ENCODE measurements around the gene DOLPP1.

The DOLPP1 gene

DNA sequence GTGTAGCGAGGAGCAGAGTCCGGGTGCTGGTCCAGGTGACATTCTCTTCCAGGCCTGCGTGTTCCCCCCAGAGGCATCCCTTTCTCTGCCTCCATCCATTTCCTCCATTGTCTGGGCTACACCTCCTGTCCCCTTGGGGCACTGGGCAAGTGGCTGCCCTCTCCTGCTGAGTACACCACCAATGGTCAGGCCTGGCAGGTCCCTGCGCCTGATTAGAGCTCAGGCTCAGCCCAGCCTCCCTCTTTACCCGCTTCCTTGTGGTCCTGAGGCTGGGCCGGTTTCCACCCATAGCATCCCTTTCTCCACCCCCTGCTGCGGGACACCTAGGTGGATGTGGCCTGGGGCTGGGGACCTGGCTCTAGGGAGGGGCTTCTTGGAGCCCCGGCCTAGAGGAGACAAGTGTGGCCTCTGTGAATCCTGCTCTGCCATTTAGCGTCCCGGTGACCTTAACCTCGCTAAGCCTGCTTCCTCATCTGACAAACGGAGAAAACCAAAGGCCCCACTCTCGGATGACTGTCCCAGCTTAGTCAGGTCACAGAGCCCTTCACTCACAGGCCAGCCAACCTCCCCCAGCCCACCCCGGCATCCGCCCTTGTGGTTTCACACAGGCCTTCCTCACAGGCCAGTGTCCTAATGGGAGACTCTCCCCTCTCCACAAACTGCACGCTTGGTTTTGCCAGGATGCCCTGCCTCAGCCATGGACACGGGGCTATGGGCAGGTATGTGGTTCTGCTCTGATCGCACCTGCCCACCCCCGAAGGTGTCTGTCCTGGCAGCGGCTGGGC lies 12.9 kb downstream of the DOLPP1 start:
- TF ChIP-seq, protein P1, sequence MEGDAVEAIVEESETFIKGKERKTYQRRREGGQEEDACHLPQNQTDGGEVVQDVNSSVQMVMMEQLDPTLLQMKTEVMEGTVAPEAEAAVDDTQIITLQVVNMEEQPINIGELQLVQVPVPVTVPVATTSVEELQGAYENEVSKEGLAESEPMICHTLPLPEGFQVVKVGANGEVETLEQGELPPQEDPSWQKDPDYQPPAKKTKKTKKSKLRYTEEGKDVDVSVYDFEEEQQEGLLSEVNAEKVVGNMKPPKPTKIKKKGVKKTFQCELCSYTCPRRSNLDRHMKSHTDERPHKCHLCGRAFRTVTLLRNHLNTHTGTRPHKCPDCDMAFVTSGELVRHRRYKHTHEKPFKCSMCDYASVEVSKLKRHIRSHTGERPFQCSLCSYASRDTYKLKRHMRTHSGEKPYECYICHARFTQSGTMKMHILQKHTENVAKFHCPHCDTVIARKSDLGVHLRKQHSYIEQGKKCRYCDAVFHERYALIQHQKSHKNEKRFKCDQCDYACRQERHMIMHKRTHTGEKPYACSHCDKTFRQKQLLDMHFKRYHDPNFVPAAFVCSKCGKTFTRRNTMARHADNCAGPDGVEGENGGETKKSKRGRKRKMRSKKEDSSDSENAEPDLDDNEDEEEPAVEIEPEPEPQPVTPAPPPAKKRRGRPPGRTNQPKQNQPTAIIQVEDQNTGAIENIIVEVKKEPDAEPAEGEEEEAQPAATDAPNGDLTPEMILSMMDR (IDR thresholded peaks at IDR 0.05; ENCODE audit: insufficient read depth, low read depth, low read length, missing control alignments): no peak
- DNase-seq (ENCODE audit: low read depth): no peak
- no peak overlapping the region for H3K4me3 ChIP-seq (ENCODE audit: low read depth, low read length)

DNA sequence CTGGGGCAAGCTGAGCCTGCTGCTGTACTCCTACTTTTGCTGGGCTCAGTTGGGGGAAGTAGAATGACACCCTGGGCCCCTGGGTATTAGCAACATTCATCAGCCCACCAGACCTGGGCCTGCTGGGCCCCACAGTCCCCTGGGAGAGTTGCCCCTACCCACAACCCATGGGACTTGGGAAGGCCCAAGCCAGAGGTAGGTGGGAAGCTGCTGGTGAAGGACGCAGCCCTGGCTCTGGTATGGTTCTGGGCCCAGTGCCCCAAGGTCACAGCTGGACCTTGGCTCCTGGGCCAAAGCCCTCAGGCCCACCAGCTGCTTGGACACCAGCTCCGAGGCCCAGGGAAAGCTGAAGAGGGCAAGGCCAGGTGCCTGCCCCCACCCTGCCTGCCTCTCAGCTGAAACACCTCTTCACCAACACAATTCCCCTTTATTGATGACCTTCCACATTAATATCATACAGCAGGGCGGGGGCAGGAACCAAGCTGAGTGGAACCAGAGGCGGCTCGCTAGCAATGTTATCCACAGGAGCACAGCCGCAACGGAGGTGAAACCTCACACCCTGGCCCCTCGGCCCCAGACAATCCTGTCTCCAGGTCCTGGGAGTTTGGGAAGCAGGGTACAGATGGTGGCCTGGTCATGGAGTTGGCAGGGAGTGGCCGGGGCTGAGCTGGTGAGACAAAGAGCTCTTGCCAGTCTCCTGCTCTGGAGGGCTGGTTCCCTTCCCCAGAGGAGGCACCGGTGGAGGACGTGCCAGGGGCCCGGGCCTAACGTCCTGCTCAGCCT lies 13.7 kb downstream of the DOLPP1 start:
- DNase-seq (ENCODE audit: low read depth): no peak
- TF ChIP-seq, protein P1 (IDR thresholded peaks at IDR 0.05; ENCODE audit: insufficient read depth, low read depth, low read length, missing control alignments): no peak
- H3K4me3 ChIP-seq (ENCODE audit: low read depth, low read length): no peak overlapping the region

DNA sequence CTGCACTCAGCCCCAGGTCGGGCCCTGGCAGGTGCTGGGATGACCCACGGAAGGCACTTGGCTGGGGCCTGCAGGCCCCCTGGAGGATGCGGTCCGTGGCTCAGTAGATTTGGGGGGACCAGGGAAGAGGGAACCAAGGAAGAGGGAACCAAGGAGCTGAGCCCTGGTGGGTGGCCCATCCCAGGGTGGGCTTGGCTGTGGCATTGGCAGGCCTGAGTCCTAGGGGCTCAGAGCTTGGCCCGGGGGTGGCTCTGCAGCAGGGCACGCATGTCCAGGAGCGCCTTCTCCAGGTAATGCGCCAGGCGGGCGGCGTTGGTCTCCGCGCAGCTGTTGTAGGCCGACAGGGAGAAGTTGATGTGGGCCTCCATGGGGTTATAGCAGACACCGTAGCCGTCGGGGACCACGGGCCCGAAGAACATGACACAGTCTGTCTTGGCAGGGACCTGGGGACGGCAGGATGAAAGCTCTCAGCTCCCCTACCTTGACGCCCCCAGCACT lies 14.3 kb downstream of the DOLPP1 start:
- no peak overlapping the region for H3K4me3 ChIP-seq (ENCODE audit: low read depth, low read length)
- DNase-seq (ENCODE audit: low read depth): no peak
- TF ChIP-seq, protein P1 (IDR thresholded peaks at IDR 0.05; ENCODE audit: insufficient read depth, low read depth, low read length, missing control alignments): no peak

DNA sequence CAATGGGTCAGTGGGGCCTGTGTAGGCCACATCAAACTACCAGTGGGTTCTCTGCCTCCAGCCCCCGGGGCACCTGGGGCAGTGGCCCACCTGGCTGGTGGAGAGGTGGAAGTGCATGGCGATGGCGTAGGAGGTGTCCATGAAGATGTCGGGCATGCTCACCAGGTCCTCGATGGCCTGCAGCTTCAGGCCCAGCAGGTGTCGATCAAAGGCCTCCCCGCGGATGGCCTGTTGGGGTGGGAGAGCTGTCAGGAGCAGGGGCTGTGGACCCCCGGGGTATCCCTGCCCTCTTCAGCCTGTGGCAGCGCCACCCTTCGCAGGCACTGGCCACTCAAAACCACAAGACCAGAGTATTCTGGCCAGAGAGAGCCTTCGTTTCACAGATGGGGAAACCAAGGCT lies 15.0 kb downstream of the DOLPP1 start:
- DNase-seq (ENCODE audit: low read depth): no peak
- TF ChIP-seq, protein P1 (IDR thresholded peaks at IDR 0.05; ENCODE audit: insufficient read depth, low read depth, low read length, missing control alignments): no peak
- H3K4me3 ChIP-seq (ENCODE audit: low read depth, low read length): no peak overlapping the region

DNA sequence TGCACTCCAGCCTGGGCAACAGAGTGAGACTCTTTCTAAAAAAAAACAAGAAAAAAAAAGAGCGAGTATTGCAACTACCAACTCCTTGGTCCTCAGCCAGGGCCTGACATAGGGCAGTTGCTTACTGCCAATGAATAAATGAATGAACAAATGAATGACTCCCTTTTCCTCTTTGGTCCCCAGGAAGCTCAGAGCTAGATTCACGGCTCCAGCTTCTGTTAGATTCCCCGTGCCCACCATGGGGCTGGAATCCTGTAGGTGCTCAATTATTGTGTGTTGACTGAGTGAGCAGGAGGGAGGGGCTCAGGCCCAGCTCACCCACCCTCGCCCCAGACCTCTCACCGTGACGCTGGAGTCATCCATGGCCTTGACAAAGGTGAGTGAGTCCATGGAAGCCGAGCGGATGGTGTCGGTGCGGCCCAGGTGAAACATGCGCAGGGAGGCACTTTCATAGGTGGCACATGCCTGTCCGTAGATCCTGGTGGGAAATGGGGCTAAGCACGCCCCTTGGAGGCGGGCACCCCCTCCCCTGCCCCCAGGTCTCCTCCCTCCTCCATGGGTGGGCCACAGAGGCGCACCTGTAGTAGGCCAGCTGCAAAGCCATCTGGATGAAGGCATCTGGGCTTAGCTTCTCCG lies 16.9 kb downstream of the DOLPP1 start:
- no peak overlapping the region for H3K4me3 ChIP-seq (ENCODE audit: low read depth, low read length)
- DNase-seq (ENCODE audit: low read depth): no peak
- TF ChIP-seq, protein P1 (IDR thresholded peaks at IDR 0.05; ENCODE audit: insufficient read depth, low read depth, low read length, missing control alignments): no peak

DNA sequence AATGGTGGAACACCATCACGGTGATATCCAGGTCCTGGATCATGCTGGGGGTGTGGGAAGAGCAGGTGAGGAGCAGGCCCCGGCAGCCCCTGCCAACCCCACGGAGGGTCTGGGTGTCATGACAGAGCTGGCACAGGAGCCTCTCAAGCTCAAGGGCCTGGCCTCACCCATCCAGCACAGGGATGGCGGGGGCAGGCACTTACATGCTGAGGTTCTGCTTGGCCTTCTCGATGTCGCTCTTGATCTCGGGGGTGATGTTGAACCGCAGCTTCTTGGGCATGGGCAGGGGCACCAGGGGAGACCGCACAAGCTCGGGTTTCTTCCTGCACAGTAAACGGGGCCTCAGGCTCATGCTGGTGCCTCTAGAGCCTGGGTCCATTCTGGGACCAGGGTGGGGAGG lies 17.4 kb downstream of the DOLPP1 start:
- H3K4me3 ChIP-seq (ENCODE audit: low read depth, low read length): no peak overlapping the region
- no peak for DNase-seq (ENCODE audit: low read depth)
- TF ChIP-seq, protein P1 (IDR thresholded peaks at IDR 0.05; ENCODE audit: insufficient read depth, low read depth, low read length, missing control alignments): no peak

All from GM12865 (cell line).